Activated T-cell treated with anti-CD3 and anti-CD28 coated beads for 48 hours (primary cell): ENCODE results near the gene MAPK7.

Experiments used
- DNase-seq: peaks from one replicate; pipeline ENCODE4 v3.0.0-alpha.2; 2020; ENCODE audit warnings: low read depth

Gene MAPK7

GRCh38 chr17:19399750-19400450 is 21.6 kb downstream of the MAPK7 start:
- DNase-seq = no peak

- no peak for DNase-seq
Observed at GRCh38 chr17:19401321-19402010, 23.2 kb downstream of the MAPK7 start.

DNA sequence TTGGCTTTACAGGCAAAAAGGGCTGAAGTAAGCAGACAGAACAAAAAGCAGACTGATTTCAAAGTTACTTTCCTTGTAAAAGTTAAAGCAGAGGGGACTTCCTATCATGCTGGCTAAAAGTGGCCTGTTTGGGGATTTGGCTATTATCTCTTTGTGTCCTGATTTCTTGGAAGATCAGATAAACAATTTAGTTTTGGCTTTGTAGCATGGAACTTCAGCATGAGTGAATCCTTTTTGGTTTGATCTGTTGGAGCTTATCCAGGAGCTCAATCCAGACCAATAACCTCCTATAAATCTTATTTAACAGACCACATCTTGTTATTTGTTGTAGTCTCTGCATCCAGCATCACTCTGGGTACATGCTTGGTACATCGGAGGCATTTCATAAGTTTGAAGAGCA is 23.9 kb downstream of the MAPK7 start:
- DNase-seq = no peak

DNA sequence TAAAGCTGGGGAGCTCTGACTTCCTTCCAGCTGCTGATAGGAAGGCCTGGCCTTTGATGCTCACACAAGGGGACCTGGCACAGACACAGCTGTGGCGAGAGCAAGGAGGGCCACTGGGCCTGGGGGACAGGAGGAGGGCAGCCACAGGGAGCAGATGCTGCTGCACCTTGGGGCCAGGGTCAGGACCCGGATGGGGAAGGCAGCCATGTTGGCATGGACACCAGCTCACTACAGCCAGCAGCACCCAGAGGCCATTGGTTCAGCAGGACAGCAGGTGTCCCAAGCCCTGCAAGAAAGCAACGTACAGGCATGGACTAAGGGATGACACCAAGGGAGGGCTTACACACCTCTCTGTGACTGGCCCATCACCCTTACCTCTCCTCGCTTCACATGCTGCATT is 24.7 kb downstream of the MAPK7 start:
- no peak for DNase-seq

- no peak for DNase-seq
Observed at GRCh38 chr17:19404264-19404663, 26.0 kb downstream of the MAPK7 start.

- no peak for DNase-seq
Observed at GRCh38 chr17:19405114-19405513, 26.8 kb downstream of the MAPK7 start.

GRCh38 chr17:19407601-19408345 is 29.5 kb downstream of the MAPK7 start:
- DNase-seq = no peak

GRCh38 chr17:19408346-19408710 is 30.0 kb downstream of the MAPK7 start:
- DNase-seq = no peak

DNA sequence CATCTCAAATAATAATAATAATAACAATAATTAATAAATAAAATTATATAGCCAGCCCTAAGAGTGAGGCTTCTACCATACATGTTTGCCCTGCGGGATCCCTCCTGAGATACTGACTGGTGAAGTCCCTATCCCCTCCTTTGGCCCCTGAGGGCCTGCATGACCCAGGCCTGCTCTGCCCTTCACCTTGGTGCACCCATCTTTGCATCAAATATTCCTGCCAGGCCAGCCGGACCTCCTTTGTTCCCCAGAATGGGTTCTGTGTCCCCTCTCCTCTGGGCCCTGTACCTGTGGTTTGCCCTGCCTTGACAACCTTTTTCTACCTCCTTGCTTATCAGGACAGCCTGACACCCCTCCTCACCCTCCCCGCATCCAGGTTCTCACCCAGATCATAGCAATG is 30.8 kb downstream of the MAPK7 start:
- DNase-seq = no peak

DNA sequence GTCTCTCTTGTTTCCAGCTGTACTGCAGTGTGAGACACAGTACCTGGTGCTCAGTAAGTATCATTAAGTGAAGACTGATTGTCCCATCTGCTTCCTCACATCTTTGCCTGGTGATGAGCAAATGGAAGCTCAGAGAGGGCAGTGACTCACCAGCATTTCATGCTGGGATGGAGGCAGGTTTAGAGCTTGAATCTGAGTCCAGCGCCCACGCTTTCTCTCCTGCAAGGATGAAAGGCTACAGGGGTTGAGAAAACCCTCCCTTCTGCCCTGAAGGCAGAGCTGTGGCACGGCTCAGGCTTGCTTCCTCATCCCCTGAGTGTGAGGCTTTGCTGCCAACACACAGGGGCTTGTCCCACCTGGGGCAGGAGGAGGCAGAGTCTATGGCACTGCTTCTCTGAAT is 31.2 kb downstream of the MAPK7 start:
- DNase-seq = no peak

DNA sequence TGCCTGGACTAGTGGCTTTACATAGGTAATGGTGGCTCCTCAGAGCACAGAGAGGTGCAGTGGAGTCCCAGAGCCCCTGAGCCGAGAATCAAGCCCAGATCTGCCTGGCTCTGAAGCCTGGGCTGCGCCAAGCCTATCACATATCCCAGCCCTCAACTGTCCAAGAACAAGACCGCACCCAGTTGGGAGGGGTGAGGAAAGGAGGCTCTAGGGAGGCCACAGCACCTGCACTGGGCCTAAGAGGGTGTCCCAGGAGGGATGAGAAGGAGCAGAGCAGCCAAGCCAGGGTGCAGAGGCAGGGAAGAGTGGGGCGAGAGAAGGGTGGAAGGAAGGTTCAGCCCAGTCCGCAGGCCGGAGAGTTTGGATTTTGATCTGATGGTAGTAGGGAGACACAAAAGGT is 31.8 kb downstream of the MAPK7 start:
- DNase-seq = no peak

GRCh38 chr17:19410875-19411620 is 32.8 kb downstream of the MAPK7 start, which contains the start of gene RNF112:
Gene RNF112, plus strand, starts transcription at chr17:19411232. Its CDS starts 177 bp downstream, at chr17:19411409.
- no peak for DNase-seq

DNA sequence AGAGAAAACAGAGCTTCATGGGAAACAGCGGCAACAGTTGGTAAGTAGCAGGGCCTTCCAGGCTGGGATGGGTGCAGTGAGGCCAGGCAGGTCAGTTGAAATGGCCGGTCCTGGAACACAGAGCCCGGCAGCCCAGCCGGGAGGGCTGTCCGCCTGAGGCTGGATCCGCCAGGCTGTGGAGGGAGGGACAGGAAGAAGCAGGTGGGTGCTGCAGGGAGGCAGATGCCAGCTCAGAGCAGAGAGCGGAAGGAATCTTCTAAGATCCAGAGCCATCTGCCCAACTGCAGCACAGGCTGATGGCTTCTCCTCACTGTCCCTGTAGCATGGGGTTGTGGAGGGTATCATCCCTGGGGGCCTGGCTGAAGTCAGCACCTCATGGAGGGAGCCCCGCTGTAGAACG is 33.3 kb downstream of the MAPK7 start:
- DNase-seq = no peak

GRCh38 chr17:19412510-19412909 is 34.2 kb downstream of the MAPK7 start:
- DNase-seq = no peak

GRCh38 chr17:19412984-19413383 is 34.7 kb downstream of the MAPK7 start:
- no peak for DNase-seq

DNA sequence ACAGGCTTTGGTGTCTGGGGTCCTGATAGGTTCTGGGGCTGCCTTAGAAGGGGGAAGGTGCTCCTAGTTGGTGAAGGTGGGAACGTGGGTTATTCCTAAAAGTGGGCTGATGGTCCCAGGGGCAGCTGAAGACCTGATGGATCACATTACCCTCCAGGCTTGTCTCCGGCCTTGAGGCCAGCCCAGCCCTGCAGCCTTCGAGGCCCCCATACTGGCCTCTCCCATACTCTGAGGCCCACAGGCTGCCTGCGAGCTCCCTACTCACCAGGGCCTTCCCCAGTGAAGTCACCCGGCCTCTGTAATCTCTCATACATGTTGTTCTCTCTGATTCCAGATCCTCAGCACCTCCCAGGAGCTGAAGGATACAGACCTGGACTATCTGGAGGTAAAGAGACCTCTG is 35.5 kb downstream of the MAPK7 start:
- DNase-seq = no peak

DNA sequence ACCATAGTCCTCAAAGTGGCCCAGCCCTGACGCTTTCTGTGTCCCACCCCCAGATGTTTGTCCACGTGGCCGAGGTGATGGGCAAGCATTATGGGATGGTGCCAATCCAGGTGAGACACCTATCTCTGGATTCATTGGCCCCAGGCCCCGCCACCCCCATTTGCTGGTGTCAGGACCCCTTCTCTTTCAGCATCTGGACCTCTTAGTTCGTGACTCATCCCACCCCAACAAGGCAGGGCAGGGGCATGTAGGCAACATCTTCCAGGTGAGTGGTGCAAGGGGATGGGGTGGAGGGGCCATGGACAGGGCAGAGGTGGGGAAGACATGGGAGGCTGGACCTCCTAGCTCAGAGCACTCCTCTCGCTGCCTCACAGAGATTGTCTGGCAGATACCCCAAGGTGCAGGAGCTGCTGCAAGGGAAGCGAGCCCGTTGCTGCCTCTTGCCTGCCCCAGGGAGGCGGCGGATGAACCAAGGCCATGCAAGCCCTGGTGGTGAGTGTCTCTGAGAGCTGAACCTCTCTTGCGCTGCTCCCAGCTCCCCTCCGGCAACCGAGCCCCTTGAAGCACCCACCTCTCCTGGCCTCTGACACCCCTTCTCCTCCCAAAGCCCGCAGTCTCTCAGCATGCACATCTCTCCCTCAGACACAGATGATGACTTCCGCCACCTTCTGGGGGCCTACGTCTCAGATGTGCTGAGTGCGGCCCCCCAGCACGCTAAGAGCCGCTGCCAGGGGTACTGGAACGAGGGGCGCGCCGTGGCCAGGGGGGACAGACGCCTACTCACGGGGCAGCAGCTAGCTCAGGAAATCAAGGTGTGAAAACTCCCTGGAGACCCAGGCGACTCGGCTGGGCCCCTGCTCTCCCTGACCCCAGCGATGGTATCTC is 36.3 kb downstream of the MAPK7 start:
- no peak for DNase-seq

- no peak for DNase-seq
Observed at GRCh38 chr17:19415311-19415710, 37.0 kb downstream of the MAPK7 start.

- no peak for DNase-seq
Observed at GRCh38 chr17:19415806-19416775, 37.8 kb downstream of the MAPK7 start.

DNA sequence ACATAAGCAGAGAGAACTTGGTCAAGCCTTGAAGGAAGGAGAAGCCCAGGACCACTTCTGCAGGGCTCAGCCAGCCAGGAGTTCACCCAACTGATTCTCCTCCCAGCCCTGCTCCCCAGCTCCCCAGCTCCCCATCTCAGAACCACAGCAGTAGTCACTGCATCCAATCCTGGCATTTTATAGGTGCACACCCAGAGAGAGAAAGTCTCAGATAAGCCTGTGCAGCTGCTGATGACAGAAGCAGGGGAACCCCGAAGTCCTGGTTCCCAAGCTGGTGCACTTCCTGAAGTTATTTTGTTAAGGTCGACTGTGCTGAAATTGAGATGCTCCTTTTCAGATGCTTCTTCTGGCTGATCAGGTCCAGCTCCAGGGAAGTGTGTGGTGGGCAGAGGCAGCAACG is 39.3 kb downstream of the MAPK7 start:
- no peak for DNase-seq
